Mucosa of rectum (tissue), 2 donors: ENCODE measurements around the gene STK32B.

Experiments used
- H3K27ac ChIP-seq, 2 donors: one replicate each; pipeline ENCODE4 v1.7.0; 2013; ENCODE audit warnings: inconsistent platforms in 2 of 2, low read depth in 2 of 2, low read length in 2 of 2
- H3K27me3 ChIP-seq, 2 donors: one replicate each; pipeline ENCODE4 v1.7.0; 2013; ENCODE audit warnings: low read length in 2 of 2; ENCODE audit not compliant: control insufficient read depth in 2 of 2, insufficient read depth in 2 of 2
- H3K36me3 ChIP-seq, 2 donors: one replicate each; pipeline ENCODE4 v1.7.0; 2013; ENCODE audit warnings: low read length in 2 of 2; ENCODE audit not compliant: control insufficient read depth in 2 of 2, insufficient read depth in 2 of 2
- H3K4me1 ChIP-seq, 2 donors: one replicate each; pipeline ENCODE4 v1.7.0; 2013; ENCODE audit warnings: low read length in 2 of 2, mild to moderate bottlenecking in 1 of 2; ENCODE audit not compliant: control insufficient read depth in 2 of 2, insufficient read depth in 2 of 2
- H3K4me3 ChIP-seq, 2 donors: one replicate each; pipeline ENCODE4 v1.7.0; 2013; ENCODE audit warnings: low read length in 2 of 2
- H3K9ac ChIP-seq, 2 donors: one replicate each; pipeline ENCODE4 v1.7.0; 2013; ENCODE audit warnings: low read length in 2 of 2, low read depth in 1 of 2, mild to moderate bottlenecking in 1 of 2
- H3K9me3 ChIP-seq, 2 donors: one replicate each; pipeline ENCODE4 v1.7.0; 2013; ENCODE audit warnings: low read length in 2 of 2; ENCODE audit not compliant: control insufficient read depth in 2 of 2
- donor health status: healthy.
- donor health status: Normal muscosa, but diverticular disease.

Gene STK32B

DNA sequence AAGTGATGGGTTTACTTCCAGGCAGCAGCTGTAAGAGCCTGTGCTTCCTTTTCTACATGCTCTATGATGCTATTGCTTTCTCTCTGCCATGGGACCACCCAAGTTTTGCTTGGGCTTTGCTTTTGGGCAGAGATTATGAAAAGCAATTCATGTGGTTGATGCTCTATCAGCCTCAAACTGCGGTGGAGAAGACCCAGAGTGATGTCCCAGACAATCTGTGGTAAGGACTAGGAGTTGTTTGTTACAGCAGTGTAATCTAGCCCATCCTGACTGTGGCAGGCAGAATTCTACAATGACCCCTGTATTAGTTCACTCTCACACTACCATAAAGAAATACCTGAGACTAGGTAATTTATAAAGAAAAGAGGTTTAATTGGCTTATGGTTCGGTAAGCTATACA, 22.8 kb upstream of the STK32B start:
- Histone ChIP-seq H3K9ac (no peak overlapping the region), H3K27ac (no peak overlapping the region), H3K36me3 (no peaks in the 10 kb centered on the region), H3K27me3 (no peaks in the 10 kb centered on the region), H3K4me3 (no peak overlapping the region), H3K9me3 (no peaks in the 10 kb centered on the region), H3K4me1 (peaks cover 0 to 1% of the 10 kb centered on the region in 2 donors)

DNA sequence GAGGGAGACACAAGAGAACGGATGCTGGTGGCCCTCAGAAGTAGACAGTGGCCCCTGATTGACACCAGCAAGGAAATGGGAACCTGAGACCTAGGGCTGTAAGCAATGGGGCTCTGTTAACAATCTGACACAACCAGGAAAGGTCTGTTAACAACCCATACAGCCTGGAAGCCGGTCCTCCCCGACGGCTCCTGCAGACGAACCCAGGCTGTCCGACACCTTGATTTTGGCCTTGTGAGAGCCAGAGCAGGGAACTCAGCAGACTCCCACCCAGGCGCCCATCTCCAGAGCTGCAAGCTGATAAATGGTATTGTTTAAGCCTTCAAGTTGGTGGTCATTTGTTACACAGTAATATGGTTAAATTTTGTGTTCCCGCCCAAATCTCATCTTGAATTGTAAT, 21.8 kb upstream of the STK32B start:
- Histone ChIP-seq H3K4me3 (no peak overlapping the region), H3K9ac (no peak overlapping the region), H3K9me3 (no peaks in the 10 kb centered on the region), H3K36me3 (no peaks in the 10 kb centered on the region), H3K27ac (no peak overlapping the region), H3K4me1 (peaks cover 0 to 6% of the 10 kb centered on the region in 2 donors), H3K27me3 (no peaks in the 10 kb centered on the region)

DNA sequence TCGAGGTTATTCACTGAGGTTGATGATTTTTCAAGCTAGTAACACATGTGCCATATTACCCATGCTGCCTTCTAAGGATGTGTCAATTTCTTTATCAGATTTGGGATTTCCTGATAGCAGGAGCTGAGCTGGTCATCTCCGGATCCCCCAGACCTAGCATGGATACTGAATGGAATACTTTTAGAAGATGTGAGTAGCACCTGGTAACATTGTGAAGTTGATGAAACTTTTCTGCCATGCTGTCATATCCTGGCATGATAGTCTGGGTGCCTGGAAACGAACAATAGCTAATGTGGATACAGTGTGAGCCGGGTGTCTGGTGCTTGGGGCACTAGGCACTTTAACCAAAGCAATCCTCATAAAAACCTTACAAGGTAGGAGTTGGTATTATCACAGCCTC, 21.1 kb upstream of the STK32B start:
- H3K27me3 ChIP-seq: no peaks in the 10 kb centered on the region
- peaks cover 0 to 6% of the 10 kb centered on the region in 2 donors for H3K4me1 ChIP-seq
- no peaks in the 10 kb centered on the region for H3K9me3 ChIP-seq
- no peaks in the 10 kb centered on the region for H3K36me3 ChIP-seq
- H3K9ac ChIP-seq: no peak overlapping the region
- no peak overlapping the region for H3K27ac ChIP-seq
- no peak overlapping the region for H3K4me3 ChIP-seq

DNA sequence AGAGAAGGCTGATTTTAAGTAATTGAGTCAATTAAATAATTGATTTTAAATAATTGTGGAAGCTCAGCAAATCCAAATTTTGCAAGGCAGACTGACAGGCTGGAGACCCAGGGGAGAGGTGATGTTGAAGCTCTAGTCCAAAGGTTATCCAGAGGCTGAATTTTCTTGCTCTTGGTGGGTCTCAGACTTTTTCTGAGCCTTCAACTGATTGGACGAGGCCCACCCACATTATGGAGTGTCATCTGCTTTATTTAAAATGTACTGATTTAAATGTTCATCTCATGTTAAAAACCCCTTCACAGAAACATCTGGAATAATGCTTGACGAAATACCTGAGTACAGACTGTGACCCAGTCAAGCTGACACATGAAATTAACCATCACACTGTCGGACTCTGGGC, 20.4 kb upstream of the STK32B start:
- H3K4me3 ChIP-seq: no peak overlapping the region
- H3K27ac ChIP-seq: no peak overlapping the region
- H3K36me3 ChIP-seq: no peaks in the 10 kb centered on the region
- peaks cover 0 to 6% of the 10 kb centered on the region in 2 donors for H3K4me1 ChIP-seq
- no peaks in the 10 kb centered on the region for H3K27me3 ChIP-seq
- H3K9me3 ChIP-seq: no peaks in the 10 kb centered on the region
- no peak overlapping the region for H3K9ac ChIP-seq

DNA sequence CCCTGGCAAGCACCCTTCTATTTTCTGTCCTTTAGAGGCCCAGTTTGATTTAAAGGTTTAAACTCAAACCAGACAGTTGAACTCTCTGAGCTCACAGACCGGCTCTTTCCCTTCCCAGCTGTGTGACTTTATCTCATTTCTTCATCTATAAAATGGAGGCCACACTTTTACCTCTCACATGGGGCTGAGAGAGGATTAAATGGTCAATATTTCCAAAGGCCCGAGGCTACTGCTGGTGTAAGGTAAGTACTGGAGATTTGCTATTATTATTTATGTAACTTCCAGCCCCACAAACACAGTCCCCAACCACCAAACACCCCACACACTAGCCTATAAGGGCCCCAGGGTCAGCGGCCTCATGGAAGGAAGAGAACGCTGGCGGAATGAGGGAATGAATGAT, 18.5 kb upstream of the STK32B start:
- Histone ChIP-seq H3K36me3 (no peaks in the 10 kb centered on the region), H3K27me3 (no peaks in the 10 kb centered on the region), H3K4me3 (no peak overlapping the region), H3K9ac (no peak overlapping the region), H3K27ac (no peak overlapping the region), H3K4me1 (peaks cover 0 to 6% of the 10 kb centered on the region in 2 donors), H3K9me3 (no peaks in the 10 kb centered on the region)

DNA sequence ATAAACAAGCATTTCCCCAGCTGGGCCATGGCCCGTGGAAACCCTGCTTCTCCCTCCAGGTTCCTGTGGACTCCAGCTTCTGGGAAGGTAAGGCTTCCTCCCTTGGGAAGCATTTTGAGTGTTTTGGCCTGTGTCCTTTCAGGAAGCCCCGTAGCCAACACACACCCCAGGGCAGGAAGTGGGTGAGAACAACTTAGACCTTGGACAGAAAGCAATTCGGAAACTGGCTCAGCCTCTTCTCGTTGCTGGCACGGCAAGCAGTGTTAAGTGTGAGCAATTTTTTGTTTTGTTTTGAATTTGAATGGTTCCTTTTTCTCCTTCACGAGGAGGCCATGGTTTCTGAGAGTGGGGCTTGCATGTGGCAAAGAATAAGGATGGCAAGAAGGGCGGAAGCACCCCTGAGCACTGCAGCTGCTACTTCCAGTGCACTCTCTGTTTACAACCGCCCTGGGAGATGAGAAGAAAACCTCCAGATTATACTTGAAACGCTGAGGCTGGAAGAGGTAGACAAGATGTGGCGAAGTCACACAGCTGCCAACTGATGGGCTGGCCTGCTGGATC, 17.9 kb upstream of the STK32B start:
- Histone ChIP-seq H3K36me3 (no peaks in the 10 kb centered on the region), H3K9ac (no peak overlapping the region), H3K27ac (no peak overlapping the region), H3K4me3 (no peak overlapping the region), H3K4me1 (peaks cover 0 to 6% of the 10 kb centered on the region in 2 donors), H3K27me3 (no peaks in the 10 kb centered on the region), H3K9me3 (no peaks in the 10 kb centered on the region)

DNA sequence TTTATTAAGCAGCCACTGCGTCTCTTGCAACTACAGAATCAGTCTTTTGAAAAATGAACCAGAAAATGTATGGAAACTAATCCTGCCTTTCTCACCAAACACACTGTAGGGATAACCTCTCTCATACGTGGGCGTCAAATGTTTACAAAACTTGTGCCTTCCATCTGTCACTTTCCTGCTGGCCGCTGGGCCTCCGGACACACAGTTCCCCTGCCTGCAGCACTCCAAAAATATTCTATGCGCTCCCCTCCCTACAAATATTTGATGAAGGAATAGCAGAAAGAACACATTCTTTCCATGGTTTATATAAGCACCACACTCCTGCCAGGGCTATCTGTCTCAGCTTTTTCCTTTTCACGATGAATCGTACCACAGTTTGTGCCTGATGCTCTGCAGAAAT, 17.1 kb upstream of the STK32B start:
- no peaks in the 10 kb centered on the region for H3K9me3 ChIP-seq
- peak overlapping the region in 1 of 2 donors; percentile 4 for H3K27ac ChIP-seq
- no peak overlapping the region for H3K9ac ChIP-seq
- no peak overlapping the region for H3K4me3 ChIP-seq
- no peaks in the 10 kb centered on the region for H3K36me3 ChIP-seq
- H3K4me1 ChIP-seq: peaks cover 0 to 6% of the 10 kb centered on the region in 2 donors
- H3K27me3 ChIP-seq: no peaks in the 10 kb centered on the region

DNA sequence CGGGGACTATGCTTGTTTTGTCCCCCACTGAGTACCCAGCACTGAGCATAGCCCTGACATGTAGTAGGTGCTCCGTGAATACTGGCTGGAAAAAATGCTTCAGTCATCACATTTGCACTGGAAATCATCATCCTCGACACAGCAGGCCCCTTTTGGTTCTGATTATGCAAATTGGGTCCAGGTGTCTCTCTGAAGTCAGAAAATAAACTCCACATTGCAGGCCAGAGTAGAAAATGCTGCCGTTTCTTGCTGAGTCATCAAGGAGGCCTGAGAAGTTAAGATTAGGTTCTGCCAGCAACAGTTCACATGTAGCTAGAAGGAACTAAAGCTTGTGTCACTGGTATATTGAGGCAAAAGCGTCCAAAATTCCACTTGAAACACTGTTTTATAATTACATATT, 15.0 kb upstream of the STK32B start:
- peaks cover 0 to 6% of the 10 kb centered on the region in 2 donors for H3K4me1 ChIP-seq

DNA sequence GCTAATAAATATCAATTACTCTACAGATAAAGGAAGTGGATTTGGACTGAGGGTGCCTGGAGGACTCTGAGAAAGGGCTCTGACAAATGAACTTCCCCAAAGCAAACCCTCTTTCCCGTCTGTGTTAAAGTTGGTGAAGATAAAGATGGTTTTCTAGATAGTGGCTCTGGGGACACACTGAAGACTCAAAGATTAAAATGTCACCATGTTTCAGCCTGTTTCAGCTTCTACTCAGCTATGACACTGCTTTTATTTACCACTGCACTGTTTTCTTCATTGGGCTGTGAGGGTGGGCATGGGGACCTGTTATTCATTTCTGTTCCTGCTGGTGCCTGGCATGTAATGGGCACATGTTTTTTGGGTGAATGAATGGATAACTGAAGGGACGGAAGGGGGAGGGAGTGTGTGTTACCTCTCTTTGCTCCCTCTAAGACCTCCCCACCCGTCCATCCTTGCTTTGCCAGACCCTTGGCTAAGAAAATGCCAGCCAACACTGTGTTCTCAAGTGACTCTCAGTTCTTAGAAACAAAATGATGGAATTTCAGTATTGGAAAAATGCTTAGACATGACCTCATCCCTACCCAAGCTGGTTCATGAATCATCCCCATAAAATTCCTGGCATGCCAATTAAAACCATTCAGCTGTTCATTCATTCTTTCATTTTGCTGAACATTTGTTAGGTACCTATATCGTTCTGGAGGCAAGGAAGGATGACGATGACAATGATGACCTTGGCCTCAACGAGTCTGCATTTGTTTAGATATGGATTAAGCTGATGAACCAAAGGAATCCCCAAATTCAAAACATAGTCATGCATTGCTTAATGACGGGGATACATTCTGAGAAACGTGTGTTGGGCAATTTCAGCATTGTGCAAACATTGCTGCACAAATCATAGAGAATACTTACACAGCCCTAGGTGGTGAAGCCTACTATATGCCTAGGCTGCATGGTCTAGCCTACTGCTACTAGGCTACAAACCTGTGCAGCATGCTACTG, 13.4 kb upstream of the STK32B start:
- Histone ChIP-seq H3K9ac (no peak overlapping the region), H3K36me3 (no peaks in the 10 kb centered on the region), H3K4me1 (peaks cover 0 to 6% of the 10 kb centered on the region in 2 donors), H3K9me3 (no peaks in the 10 kb centered on the region), H3K27ac (peak overlapping the region in 1 of 2 donors; percentile 36), H3K4me3 (no peak overlapping the region), H3K27me3 (no peaks in the 10 kb centered on the region)

More for the DNA sequence above, 15.0 kb upstream of the STK32B start:
- Histone ChIP-seq H3K9me3 (no peaks in the 10 kb centered on the region), H3K27ac (no peak overlapping the region), H3K4me3 (no peak overlapping the region), H3K36me3 (no peaks in the 10 kb centered on the region), H3K27me3 (no peaks in the 10 kb centered on the region), H3K9ac (no peak overlapping the region)

DNA sequence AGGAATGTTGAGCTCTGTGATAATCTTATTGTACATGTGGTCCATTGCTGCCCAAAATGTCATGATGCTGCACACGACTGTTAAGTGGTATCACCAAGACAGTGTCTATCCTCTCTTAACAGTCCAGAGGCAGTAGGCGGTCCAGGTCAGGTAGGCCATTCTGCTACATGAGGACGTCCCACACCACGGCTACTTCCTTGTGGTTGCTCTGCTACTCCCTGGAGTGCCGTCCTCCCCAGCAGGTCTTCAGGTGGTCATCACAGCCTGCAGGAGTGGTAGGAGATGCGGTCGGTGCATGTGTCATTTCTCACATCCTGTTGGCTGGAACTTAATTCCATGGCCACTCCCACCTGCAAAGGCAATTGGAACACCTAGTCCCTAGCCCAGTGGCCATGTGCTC, 11.5 kb upstream of the STK32B start:
- H3K36me3 ChIP-seq: no peaks in the 10 kb centered on the region
- no peak overlapping the region for H3K9ac ChIP-seq
- H3K4me3 ChIP-seq: no peak overlapping the region
- no peaks in the 10 kb centered on the region for H3K4me1 ChIP-seq
- H3K9me3 ChIP-seq: no peaks in the 10 kb centered on the region
- no peak overlapping the region for H3K27ac ChIP-seq
- no peaks in the 10 kb centered on the region for H3K27me3 ChIP-seq
